Cardiac muscle cell (in vitro differentiated cells and primary cell): ENCODE measurements around the gene NMB. TPM values are rescaled to one million over a fixed set of nuclear protein-coding genes. Genes with fewer than 3 reads are reported as not detected.
A peak's percentile ranks its signal among the peaks of the same experiment; 100 is the strongest.

Experiments used
- DNase-seq, 2 donors: peaks; one replicate each; pipeline versions ENCODE4 v3.0.0 to v3.0.0-alpha.2; 2010 to 2017; ENCODE audit warnings: low read depth in 1 of 2, low spot score in 1 of 2
- H3K27ac ChIP-seq: fragments of 200-600 bp; sonication (generic); 2 replicates; pipeline ENCODE4 v1.5.1; 2016
- H3K27me3 ChIP-seq: fragments of 200-600 bp; sonication (generic); 2 replicates; pipeline ENCODE4 v1.6.0; 2016; ENCODE audit warnings: control low read depth
- H3K36me3 ChIP-seq: fragments of 200-600 bp; sonication (generic); 2 replicates; pipeline ENCODE4 v1.5.1; 2016; ENCODE audit warnings: control low read depth
- H3K4me1 ChIP-seq: fragments of 200-600 bp; sonication (generic); 2 replicates; pipeline ENCODE4 v1.8.1; 2017; ENCODE audit warnings: low read depth, mild to moderate bottlenecking, mixed run types
- H3K4me3 ChIP-seq: fragments of 200-600 bp; sonication (generic); 2 replicates; pipeline ENCODE4 v1.5.1; 2016; ENCODE audit warnings: mild to moderate bottlenecking
- H3K9me3 ChIP-seq: fragments of 200-600 bp; sonication (generic); 2 replicates; pipeline ENCODE4 v1.5.1; 2017; ENCODE audit warnings: low read depth, mild to moderate bottlenecking, control low read depth
- CTCF ChIP-seq: IDR thresholded peaks from 2 replicates; pipeline ENCODE4 v1.5.1; 2012; ENCODE audit warnings: low read depth, mild to moderate bottlenecking, low read length
- polyA plus RNA-seq: library from polyadenylated mRNA; unstranded; fragments of >200 nt; fragmentation: Nextera tagmentation; extraction: Ambion mirVana; gene quantifications from 2 replicates; pipeline ENCODE4 v1.2.1, GENCODE V29; 2016
- total RNA-seq: library from RNA; depleted of rRNA; stranded (reverse); fragments of >200 nt; gene quantifications from 2 replicates; pipeline ENCODE4 v1.2.3, GENCODE V29; 2016

Gene NMB
- total and polyA plus RNA-seq, 2 experiments from 2014 or later: 4.1 to 9.0 TPM

GRCh38 chr15:84654689-84655453, 3.1 kb downstream of the NMB start:
- H3K4me1 ChIP-seq: peaks cover 20% of the 10 kb centered on the region
- no peaks in the 10 kb centered on the region for H3K9me3 ChIP-seq
- peak; percentile 74 for TF ChIP-seq CTCF
- DNase-seq: peak; percentile 84 to 86
- no peaks in the 10 kb centered on the region for H3K27me3 ChIP-seq
- peak overlapping the region; percentile 92 for H3K27ac ChIP-seq
- H3K36me3 ChIP-seq: peaks cover 4% of the 10 kb centered on the region
- H3K4me3 ChIP-seq: peak overlapping the region; percentile 69

- H3K27me3 ChIP-seq: no peaks in the 10 kb centered on the region
- no peak for TF ChIP-seq CTCF
- no peaks in the 10 kb centered on the region for H3K9me3 ChIP-seq
- peaks cover 11% of the 10 kb centered on the region for H3K36me3 ChIP-seq
- H3K4me3 ChIP-seq: peak within 1 kb of the TSS; percentile 69
- peaks cover 17% of the 10 kb centered on the region for H3K4me1 ChIP-seq
- peak within 1 kb of the TSS; percentile 92 for H3K27ac ChIP-seq
- peak; percentile 96 to 98 for DNase-seq
Observed at GRCh38 chr15:84653910-84654688, 3.9 kb downstream of the NMB start, which contains the start of gene WDR73. Gene WDR73 (minus strand): TSS chr15:84654283. CDS start chr15:84654274, 9 bp downstream.

- no peak for DNase-seq
- H3K4me3 ChIP-seq: peak overlapping the region; percentile 69
- peaks cover 17% of the 10 kb centered on the region for H3K4me1 ChIP-seq
- peak overlapping the region; percentile 92 for H3K27ac ChIP-seq
- no peak for TF ChIP-seq CTCF
- no peaks in the 10 kb centered on the region for H3K9me3 ChIP-seq
- no peaks in the 10 kb centered on the region for H3K27me3 ChIP-seq
- peaks cover 16% of the 10 kb centered on the region for H3K36me3 ChIP-seq
Observed at GRCh38 chr15:84653584-84653909, 4.5 kb downstream of the NMB start.

GRCh38 chr15:84649706-84650105, 8.3 kb downstream of the NMB start:
- peak in 1 of 2 donors; percentile 38 for DNase-seq
- H3K27ac ChIP-seq: no peak overlapping the region
- TF ChIP-seq CTCF: no peak
- no peak overlapping the region for H3K4me3 ChIP-seq
- H3K9me3 ChIP-seq: no peaks in the 10 kb centered on the region
- H3K36me3 ChIP-seq: peaks cover 49% of the 10 kb centered on the region
- no peaks in the 10 kb centered on the region for H3K27me3 ChIP-seq
- H3K4me1 ChIP-seq: peaks cover 17% of the 10 kb centered on the region

GRCh38 chr15:84648539-84648938, 9.5 kb downstream of the NMB start:
- peak in 1 of 2 donors; percentile 30 for DNase-seq
- no peak overlapping the region for H3K27ac ChIP-seq
- H3K4me1 ChIP-seq: peaks cover 16% of the 10 kb centered on the region
- H3K36me3 ChIP-seq: peaks cover 53% of the 10 kb centered on the region
- TF ChIP-seq CTCF: no peak
- H3K27me3 ChIP-seq: no peaks in the 10 kb centered on the region
- no peak overlapping the region for H3K4me3 ChIP-seq
- no peaks in the 10 kb centered on the region for H3K9me3 ChIP-seq
